SU-DHL-6 (cell line): ENCODE results near the gene BAIAP2L1.

Source experiments
- CTCF ChIP-seq: fragments of 200-600 bp; sonication (generic); IDR thresholded peaks from one replicate; pipeline ENCODE4 v1.5.1; 2017; ENCODE audit warnings: antibody characterized with exemption, mild to moderate bottlenecking, low read length, moderate library complexity; ENCODE audit not compliant: insufficient read depth, poor library complexity, severe bottlenecking
- EZH2phosphoT487 ChIP-seq: fragments of 200-600 bp; sonication (generic), shearing (Covaris generic); conservative IDR thresholded peaks from 2 replicates; pipeline ENCODE4 v1.6.1; 2018; ENCODE audit warnings: mild to moderate bottlenecking, antibody characterized with exemption, low read length, moderate library complexity, mixed read lengths

GRCh38 chr7:98319176-98319575, 81.7 kb downstream of the BAIAP2L1 start:
- TF ChIP-seq CTCF (no peak), EZH2phosphoT487 (no peak)
